WTC11 (cell line): Measurements from ENCODE around the gene REC8. TPM values are rescaled to one million over a fixed set of nuclear protein-coding genes. Genes with fewer than 3 reads are reported as not detected.
A peak's percentile ranks its signal among the peaks of the same experiment; 100 is the strongest.

Experiments
- ATAC-seq: fragments of 200-7000 bp; cut with Tn5 transposase; 2 replicates; pipeline ENCODE4 v1.10.0; 2021; ENCODE audit warnings: mild to moderate bottlenecking, moderate library complexity
- Bru-seq: library from RNA; stranded (reverse); fragments of 400-500 nt; gene quantifications from one replicate; lab custom pipeline; 2021; lab: Mats Ljungman, UMichigan
- CTCF ChIA-PET: fragments of 300-600 bp; sonication (Branson Sonifier 250); formaldehyde crosslinking; loops from one replicate; lab custom pipeline; 2021; ENCODE audit warnings: antibody characterized with exemption; lab: Charles Lee
- POLR2A ChIA-PET: fragments of 350-600 bp; sonication (Branson Sonifier 250); formaldehyde crosslinking; loops from one replicate; lab custom pipeline; 2021; ENCODE audit warnings: antibody characterized with exemption; lab: Charles Lee
- DNase-seq: peaks from one replicate; pipeline ENCODE4 v3.0.0; 2021; ENCODE audit warnings: low spot score
- H3K27ac Mint-ChIP-seq: 2 replicates; pipeline ENCODE4 v1.8.0; 2021; ENCODE audit warnings: mixed read lengths
- H3K27me3 Mint-ChIP-seq: 2 replicates; pipeline ENCODE4 v1.8.0; 2021; ENCODE audit warnings: low read depth, mild to moderate bottlenecking, moderate library complexity, mixed read lengths
- H3K36me3 Mint-ChIP-seq: 2 replicates; pipeline ENCODE4 v1.8.0; 2021; ENCODE audit warnings: mixed read lengths
- H3K4me1 Mint-ChIP-seq: 2 replicates; pipeline ENCODE4 v1.8.0; 2022; ENCODE audit warnings: mixed read lengths
- H3K4me3 Mint-ChIP-seq: 2 replicates; pipeline ENCODE4 v1.8.0; 2021; ENCODE audit warnings: mild to moderate bottlenecking, moderate library complexity, mixed read lengths
- H3K9me3 Mint-ChIP-seq: 2 replicates; pipeline ENCODE4 v1.8.0; 2021; ENCODE audit warnings: mixed read lengths
- CREB1 ChIP-seq: sonication (generic); formaldehyde crosslinking; IDR thresholded peaks from 2 replicates; pipeline ENCODE4 v1.8.0; 2023; ENCODE audit warnings: mild to moderate bottlenecking, missing genetic modification reagents
- E2F1 ChIP-seq: sonication (generic); formaldehyde crosslinking; IDR thresholded peaks from 2 replicates; pipeline ENCODE4 v1.8.0; 2022; ENCODE audit warnings: mild to moderate bottlenecking, missing genetic modification reagents
- E2F4 ChIP-seq: sonication (generic); formaldehyde crosslinking; IDR thresholded peaks from 2 replicates; pipeline ENCODE4 v1.8.1; 2022; ENCODE audit warnings: low read depth, mild to moderate bottlenecking, moderate library complexity, missing genetic modification reagents, borderline replicate concordance
- FOXK1 ChIP-seq: sonication (generic); formaldehyde crosslinking; IDR thresholded peaks from 2 replicates; pipeline ENCODE4 v1.8.0; 2022; ENCODE audit warnings: mild to moderate bottlenecking, moderate library complexity, missing genetic modification reagents
- FOXP1 ChIP-seq: sonication (generic); formaldehyde crosslinking; IDR thresholded peaks from 2 replicates; pipeline ENCODE4 v1.8.0; 2022; ENCODE audit warnings: missing genetic modification reagents, mild to moderate bottlenecking, moderate library complexity, borderline replicate concordance
- HMGA2 ChIP-seq: fragments of 250-450 bp; sonication (Bioruptor Pico); IDR thresholded peaks from 2 replicates; pipeline ENCODE4 v1.4.0; 2021; ENCODE audit warnings: mild to moderate bottlenecking, moderate library complexity
- JAZF1 ChIP-seq: fragments of 250-450 bp; sonication (Bioruptor Pico); IDR thresholded peaks from 2 replicates; pipeline ENCODE4 v1.9.0; 2021; ENCODE audit warnings: moderate library complexity, mild to moderate bottlenecking, inconsistent platforms
- JUN ChIP-seq: sonication (generic); formaldehyde crosslinking; IDR thresholded peaks from 2 replicates; pipeline ENCODE4 v1.8.0; 2023; ENCODE audit warnings: mild to moderate bottlenecking, missing genetic modification reagents
- MAX ChIP-seq: sonication (generic); formaldehyde crosslinking; IDR thresholded peaks from 2 replicates; pipeline ENCODE4 v1.8.0; 2022; ENCODE audit warnings: mild to moderate bottlenecking, missing genetic modification reagents
- NFATC4 ChIP-seq: fragments of 250-450 bp; sonication (Bioruptor Pico); IDR thresholded peaks from 2 replicates; pipeline ENCODE4 v1.9.0; 2021; ENCODE audit warnings: mild to moderate bottlenecking
- NFE2L1 ChIP-seq: sonication (generic); formaldehyde crosslinking; IDR thresholded peaks from 2 replicates; pipeline ENCODE4 v1.8.1; 2023; ENCODE audit warnings: missing genetic modification reagents
- NFYB ChIP-seq: sonication (generic); formaldehyde crosslinking; conservative IDR thresholded peaks from 2 replicates; pipeline ENCODE4 v1.8.0; 2022; ENCODE audit warnings: low read depth, missing genetic modification reagents
- NR1H2 ChIP-seq: sonication (generic); formaldehyde crosslinking; IDR thresholded peaks from 2 replicates; pipeline ENCODE4 v1.9.0; 2021; ENCODE audit warnings: mild to moderate bottlenecking, moderate library complexity, missing genetic modification reagents
- NR3C1 ChIP-seq: sonication (generic); formaldehyde crosslinking; conservative IDR thresholded peaks from 2 replicates; pipeline ENCODE4 v1.8.1; 2023; ENCODE audit warnings: low read depth, mild to moderate bottlenecking, missing genetic modification reagents
- SMAD3 ChIP-seq: sonication (generic); formaldehyde crosslinking; IDR thresholded peaks from 2 replicates; pipeline ENCODE4 v1.8.0; 2022; ENCODE audit warnings: missing genetic modification reagents, mild to moderate bottlenecking, borderline replicate concordance
- SP1 ChIP-seq: sonication (generic); formaldehyde crosslinking; conservative IDR thresholded peaks from 2 replicates; pipeline ENCODE4 v1.8.1; 2022; ENCODE audit warnings: missing genetic modification reagents
- STAT6 ChIP-seq: sonication (generic); formaldehyde crosslinking; conservative IDR thresholded peaks from 2 replicates; pipeline ENCODE4 v1.8.1; 2023; ENCODE audit warnings: mild to moderate bottlenecking, low read depth, missing genetic modification reagents, moderate library complexity
- TEAD1 ChIP-seq: sonication (generic); formaldehyde crosslinking; IDR thresholded peaks from 2 replicates; pipeline ENCODE4 v1.8.0; 2022; ENCODE audit warnings: mild to moderate bottlenecking, missing genetic modification reagents
- TP53 ChIP-seq: sonication (generic); formaldehyde crosslinking; IDR thresholded peaks from 2 replicates; pipeline ENCODE4 v1.8.1; 2023; ENCODE audit warnings: mild to moderate bottlenecking, missing genetic modification reagents
- ZMAT4 ChIP-seq: fragments of 250-450 bp; sonication (Bioruptor Pico); IDR thresholded peaks from 2 replicates; pipeline ENCODE4 v1.9.0; 2021; ENCODE audit warnings: mild to moderate bottlenecking
- ZNF121 ChIP-seq: sonication (generic); formaldehyde crosslinking; IDR thresholded peaks from 2 replicates; pipeline ENCODE4 v1.8.0; 2023; ENCODE audit warnings: missing genetic modification reagents
- ZNF671 ChIP-seq: fragments of 250-450 bp; sonication (Bioruptor Pico); IDR thresholded peaks from 2 replicates; pipeline ENCODE4 v1.8.0; 2021; ENCODE audit warnings: mild to moderate bottlenecking
- long read RNA-seq, 3 experiments: library from RNA in 1 of 3; library from capped mRNA in 1 of 3; library from polyadenylated mRNA in 1 of 3; unstranded in 2 of 3; stranded (forward) in 1 of 3; transcript quantifications; one replicate each; pipeline ENCODE4 v2.0.0, GENCODE V29; 2021
- total RNA-seq: library from RNA; stranded (reverse); gene quantifications from 3 replicates; pipeline ENCODE4 v1.2.3, GENCODE V29; 2021
- TF ChIP-seq, protein P1 (sequence below): fragments of 250-450 bp; sonication (Bioruptor Pico); IDR thresholded peaks from 2 replicates; pipeline ENCODE4 v1.9.0; 2021; ENCODE audit warnings: mild to moderate bottlenecking, borderline replicate concordance

Gene REC8, protein sequence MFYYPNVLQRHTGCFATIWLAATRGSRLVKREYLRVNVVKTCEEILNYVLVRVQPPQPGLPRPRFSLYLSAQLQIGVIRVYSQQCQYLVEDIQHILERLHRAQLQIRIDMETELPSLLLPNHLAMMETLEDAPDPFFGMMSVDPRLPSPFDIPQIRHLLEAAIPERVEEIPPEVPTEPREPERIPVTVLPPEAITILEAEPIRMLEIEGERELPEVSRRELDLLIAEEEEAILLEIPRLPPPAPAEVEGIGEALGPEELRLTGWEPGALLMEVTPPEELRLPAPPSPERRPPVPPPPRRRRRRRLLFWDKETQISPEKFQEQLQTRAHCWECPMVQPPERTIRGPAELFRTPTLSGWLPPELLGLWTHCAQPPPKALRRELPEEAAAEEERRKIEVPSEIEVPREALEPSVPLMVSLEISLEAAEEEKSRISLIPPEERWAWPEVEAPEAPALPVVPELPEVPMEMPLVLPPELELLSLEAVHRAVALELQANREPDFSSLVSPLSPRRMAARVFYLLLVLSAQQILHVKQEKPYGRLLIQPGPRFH
- total RNA-seq, result 29.6 to 32.2 TPM (median 31.5 TPM) in 3 replicates
- percentile 49 among the genes with signal in this experiment for Bru-seq, nascent RNA
- long read RNA-seq, experiment 1, transcript REC8-213 (20 exons, 2,405 nt), result major isoform, 66 of 108 reads
- long read RNA-seq, experiment 1, transcript REC8-209 (19 exons, 2,331 nt), result minor isoform, 10 of 108 reads
- long read RNA-seq, experiment 1, partial matches to known transcripts, result 8 of 108 reads
- long read RNA-seq, experiment 1, other reads (novel, unspliced or antisense), result 23 of 108 reads
- long read RNA-seq, experiment 2, transcript REC8-213 (20 exons, 2,405 nt), result major isoform, 7 of 26 reads
- long read RNA-seq, experiment 2, partial matches to known transcripts, result 5 of 26 reads
- long read RNA-seq, experiment 2, other reads (novel, unspliced or antisense), result 11 of 26 reads
- long read RNA-seq, experiment 3, transcript REC8-213 (20 exons, 2,405 nt), result major isoform, 19 of 34 reads
- long read RNA-seq, experiment 3, transcript REC8-209 (19 exons, 2,331 nt), result minor isoform, 5 of 34 reads
- long read RNA-seq, experiment 3, partial matches to known transcripts, result 0 of 34 reads
- long read RNA-seq, experiment 3, other reads (novel, unspliced or antisense), result 10 of 34 reads

GRCh38 chr14:24171422-24172260 is at the start of gene REC8:
TSS of gene REC8 (plus strand) at chr14:24172080. CDS start at chr14:24172553, 473 bp downstream.
- no peaks in the 10 kb centered on the region for H3K9me3 Mint-ChIP-seq
- H3K4me3 Mint-ChIP-seq, result peak within 1 kb of the TSS; percentile 79
- POLR2A ChIA-PET, result interaction anchor here (1.0 to 1.5 kb wide), 4 partner anchors 10 to 25 kb away, joined by 3 to 6 read pairs (median 4); partner anchors contain the start of genes IRF9, RNF31 and TM9SF1
- peak; percentile 99 for DNase-seq
- ATAC-seq, result peak; percentile 94
- peaks cover 9% of the 10 kb centered on the region for H3K4me1 Mint-ChIP-seq
- peak within 1 kb of the TSS; percentile 78 for H3K27ac Mint-ChIP-seq
- no peaks in the 10 kb centered on the region for H3K36me3 Mint-ChIP-seq
- CTCF ChIA-PET, result interaction anchor here (0.7 to 3.1 kb wide), 9 partner anchors 11 to 113 kb away, joined by 3 to 18 read pairs (median 3); partner anchors contain the start of genes DCAF11, IPO4, IRF9 and NRL
- no peaks in the 10 kb centered on the region; the same call in none of the 2 replicates for H3K27me3 Mint-ChIP-seq
- peak; percentile 0; the same call in 1 of the 2 replicates for TF ChIP-seq ZNF121 (CRISPR knock-in tag)
- TF ChIP-seq ZNF671 (CRISPR knock-in tag), result no peak
- TF ChIP-seq MAX, result peak; percentile 85; the same call in 1 of the 2 replicates
- no peak for TF ChIP-seq SMAD3 (CRISPR knock-in tag)
- TF ChIP-seq, protein P1, sequence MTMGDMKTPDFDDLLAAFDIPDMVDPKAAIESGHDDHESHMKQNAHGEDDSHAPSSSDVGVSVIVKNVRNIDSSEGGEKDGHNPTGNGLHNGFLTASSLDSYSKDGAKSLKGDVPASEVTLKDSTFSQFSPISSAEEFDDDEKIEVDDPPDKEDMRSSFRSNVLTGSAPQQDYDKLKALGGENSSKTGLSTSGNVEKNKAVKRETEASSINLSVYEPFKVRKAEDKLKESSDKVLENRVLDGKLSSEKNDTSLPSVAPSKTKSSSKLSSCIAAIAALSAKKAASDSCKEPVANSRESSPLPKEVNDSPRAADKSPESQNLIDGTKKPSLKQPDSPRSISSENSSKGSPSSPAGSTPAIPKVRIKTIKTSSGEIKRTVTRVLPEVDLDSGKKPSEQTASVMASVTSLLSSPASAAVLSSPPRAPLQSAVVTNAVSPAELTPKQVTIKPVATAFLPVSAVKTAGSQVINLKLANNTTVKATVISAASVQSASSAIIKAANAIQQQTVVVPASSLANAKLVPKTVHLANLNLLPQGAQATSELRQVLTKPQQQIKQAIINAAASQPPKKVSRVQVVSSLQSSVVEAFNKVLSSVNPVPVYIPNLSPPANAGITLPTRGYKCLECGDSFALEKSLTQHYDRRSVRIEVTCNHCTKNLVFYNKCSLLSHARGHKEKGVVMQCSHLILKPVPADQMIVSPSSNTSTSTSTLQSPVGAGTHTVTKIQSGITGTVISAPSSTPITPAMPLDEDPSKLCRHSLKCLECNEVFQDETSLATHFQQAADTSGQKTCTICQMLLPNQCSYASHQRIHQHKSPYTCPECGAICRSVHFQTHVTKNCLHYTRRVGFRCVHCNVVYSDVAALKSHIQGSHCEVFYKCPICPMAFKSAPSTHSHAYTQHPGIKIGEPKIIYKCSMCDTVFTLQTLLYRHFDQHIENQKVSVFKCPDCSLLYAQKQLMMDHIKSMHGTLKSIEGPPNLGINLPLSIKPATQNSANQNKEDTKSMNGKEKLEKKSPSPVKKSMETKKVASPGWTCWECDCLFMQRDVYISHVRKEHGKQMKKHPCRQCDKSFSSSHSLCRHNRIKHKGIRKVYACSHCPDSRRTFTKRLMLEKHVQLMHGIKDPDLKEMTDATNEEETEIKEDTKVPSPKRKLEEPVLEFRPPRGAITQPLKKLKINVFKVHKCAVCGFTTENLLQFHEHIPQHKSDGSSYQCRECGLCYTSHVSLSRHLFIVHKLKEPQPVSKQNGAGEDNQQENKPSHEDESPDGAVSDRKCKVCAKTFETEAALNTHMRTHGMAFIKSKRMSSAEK, result no peak
- no peak for TF ChIP-seq TEAD1 (CRISPR knock-in tag)
- no peak for TF ChIP-seq NFE2L1
- no peak for TF ChIP-seq CREB1 (CRISPR knock-in tag)
- TF ChIP-seq SP1, result peak; percentile 69
- no peak for TF ChIP-seq STAT6
- TF ChIP-seq FOXK1 (CRISPR knock-in tag), result peak; percentile 66
- no peak for TF ChIP-seq HMGA2
- no peak for TF ChIP-seq NR1H2
- TF ChIP-seq E2F1 (CRISPR knock-in tag), result 0 out of 2 replicates have a peak, but pooled peaks have one; percentile 51
- no peak for TF ChIP-seq FOXP1 (CRISPR knock-in tag)
- TF ChIP-seq E2F4 (CRISPR knock-in tag), result no peak
- no peak for TF ChIP-seq ZMAT4 (CRISPR knock-in tag)
- no peak for TF ChIP-seq TP53
- no peak for TF ChIP-seq JAZF1 (CRISPR knock-in tag)
- TF ChIP-seq NR3C1 (CRISPR knock-in tag), result no peak
- no peak for TF ChIP-seq JUN
- peak; percentile 76 for TF ChIP-seq NFYB (CRISPR knock-in tag)
- TF ChIP-seq NFATC4 (CRISPR knock-in tag), result no peak
